Measurements from ENCODE around the gene FALEC.
A peak's percentile ranks its signal among the peaks of the same experiment; 100 is the strongest.

Gene FALEC

GRCh38 chr1:150515328-150516049 is at the start of gene FALEC:
Gene FALEC, plus strand, starts transcription at chr1:150515752.
- Histone ChIP-seq H3K4me1 (ENCODE audit: control insufficient read depth in 5 of 5, insufficient read depth in 5 of 5, low read length in 5 of 5) (peaks cover 0 to 19% (median 14%) of the 10 kb centered on the region in 5 donors), H3K27ac (ENCODE audit: low read depth, low read length) (peak within 1 kb of the TSS; percentile 62), H3K9ac (ENCODE audit: low read length in 5 of 5) (peak within 1 kb of the TSS; percentile 67 to 83 (median 79)), H3K36me3 (ENCODE audit: control insufficient read depth in 5 of 5, insufficient read depth in 5 of 5, low read length in 5 of 5) (peaks cover 0 to 23% (median 16%) of the 10 kb centered on the region in 5 donors), H3K9me3 (ENCODE audit: control insufficient read depth in 5 of 5, low read length in 5 of 5) (no peaks in the 10 kb centered on the region), H3K4me3 (ENCODE audit: low read depth in 1 of 5, low read length in 5 of 5) (peak within 1 kb of the TSS; percentile 74 to 89 (median 86)), H3K27me3 (ENCODE audit: control insufficient read depth in 5 of 5, insufficient read depth in 4 of 5, low read length in 5 of 5) (no peaks in the 10 kb centered on the region)

- Histone ChIP-seq H3K9ac (ENCODE audit: low read length in 5 of 5) (peak overlapping the region in 1 of 5 donors; percentile 13), H3K36me3 (ENCODE audit: control insufficient read depth in 5 of 5, insufficient read depth in 5 of 5, low read length in 5 of 5) (peaks cover 7 to 44% (median 29%) of the 10 kb centered on the region in 5 donors), H3K27ac (ENCODE audit: low read depth, low read length) (no peak overlapping the region), H3K4me1 (ENCODE audit: control insufficient read depth in 5 of 5, insufficient read depth in 5 of 5, low read length in 5 of 5) (no peaks in the 10 kb centered on the region), H3K27me3 (ENCODE audit: control insufficient read depth in 5 of 5, insufficient read depth in 4 of 5, low read length in 5 of 5) (no peaks in the 10 kb centered on the region), H3K9me3 (ENCODE audit: control insufficient read depth in 5 of 5, low read length in 5 of 5) (no peaks in the 10 kb centered on the region), H3K4me3 (ENCODE audit: low read depth in 1 of 5, low read length in 5 of 5) (no peak overlapping the region)
Measured at GRCh38 chr1:150466964-150467363, 48.6 kb upstream of the FALEC start.

GRCh38 chr1:150469291-150469690 is 46.3 kb upstream of the FALEC start:
- no peaks in the 10 kb centered on the region for H3K9me3 ChIP-seq (ENCODE audit: control insufficient read depth in 5 of 5, low read length in 5 of 5)
- H3K4me3 ChIP-seq (ENCODE audit: low read depth in 1 of 5, low read length in 5 of 5): no peak overlapping the region
- H3K36me3 ChIP-seq (ENCODE audit: control insufficient read depth in 5 of 5, insufficient read depth in 5 of 5, low read length in 5 of 5): peaks cover 7 to 49% (median 41%) of the 10 kb centered on the region in 5 donors
- H3K27ac ChIP-seq (ENCODE audit: low read depth, low read length): no peak overlapping the region
- H3K4me1 ChIP-seq (ENCODE audit: control insufficient read depth in 5 of 5, insufficient read depth in 5 of 5, low read length in 5 of 5): no peaks in the 10 kb centered on the region
- H3K9ac ChIP-seq (ENCODE audit: low read length in 5 of 5): no peak overlapping the region
- H3K27me3 ChIP-seq (ENCODE audit: control insufficient read depth in 5 of 5, insufficient read depth in 4 of 5, low read length in 5 of 5): no peaks in the 10 kb centered on the region

GRCh38 chr1:150472601-150473200 is 42.9 kb upstream of the FALEC start:
- Histone ChIP-seq H3K27me3 (ENCODE audit: control insufficient read depth in 5 of 5, insufficient read depth in 4 of 5, low read length in 5 of 5) (no peaks in the 10 kb centered on the region), H3K4me3 (ENCODE audit: low read depth in 1 of 5, low read length in 5 of 5) (no peak overlapping the region), H3K9me3 (ENCODE audit: control insufficient read depth in 5 of 5, low read length in 5 of 5) (no peaks in the 10 kb centered on the region), H3K36me3 (ENCODE audit: control insufficient read depth in 5 of 5, insufficient read depth in 5 of 5, low read length in 5 of 5) (peaks cover 0 to 31% (median 29%) of the 10 kb centered on the region in 5 donors), H3K9ac (ENCODE audit: low read length in 5 of 5) (no peak overlapping the region), H3K4me1 (ENCODE audit: control insufficient read depth in 5 of 5, insufficient read depth in 5 of 5, low read length in 5 of 5) (peaks cover 0 to 12% (median 9%) of the 10 kb centered on the region in 5 donors), H3K27ac (ENCODE audit: low read depth, low read length) (no peak overlapping the region)

GRCh38 chr1:150473659-150474058 is 41.9 kb upstream of the FALEC start:
- H3K27me3 ChIP-seq (ENCODE audit: control insufficient read depth in 5 of 5, insufficient read depth in 4 of 5, low read length in 5 of 5): no peaks in the 10 kb centered on the region
- H3K9me3 ChIP-seq (ENCODE audit: control insufficient read depth in 5 of 5, low read length in 5 of 5): no peaks in the 10 kb centered on the region
- no peak overlapping the region for H3K4me3 ChIP-seq (ENCODE audit: low read depth in 1 of 5, low read length in 5 of 5)
- no peak overlapping the region for H3K9ac ChIP-seq (ENCODE audit: low read length in 5 of 5)
- H3K4me1 ChIP-seq (ENCODE audit: control insufficient read depth in 5 of 5, insufficient read depth in 5 of 5, low read length in 5 of 5): peaks cover 0 to 13% (median 9%) of the 10 kb centered on the region in 5 donors
- no peak overlapping the region for H3K27ac ChIP-seq (ENCODE audit: low read depth, low read length)
- H3K36me3 ChIP-seq (ENCODE audit: control insufficient read depth in 5 of 5, insufficient read depth in 5 of 5, low read length in 5 of 5): peaks cover 0 to 31% (median 29%) of the 10 kb centered on the region in 5 donors

GRCh38 chr1:150474869-150475268 is 40.7 kb upstream of the FALEC start:
- no peaks in the 10 kb centered on the region for H3K9me3 ChIP-seq (ENCODE audit: control insufficient read depth in 5 of 5, low read length in 5 of 5)
- no peak overlapping the region for H3K27ac ChIP-seq (ENCODE audit: low read depth, low read length)
- H3K36me3 ChIP-seq (ENCODE audit: control insufficient read depth in 5 of 5, insufficient read depth in 5 of 5, low read length in 5 of 5): peaks cover 0 to 31% (median 29%) of the 10 kb centered on the region in 5 donors
- H3K9ac ChIP-seq (ENCODE audit: low read length in 5 of 5): no peak overlapping the region
- H3K4me3 ChIP-seq (ENCODE audit: low read depth in 1 of 5, low read length in 5 of 5): no peak overlapping the region
- peaks cover 0 to 14% (median 9%) of the 10 kb centered on the region in 5 donors for H3K4me1 ChIP-seq (ENCODE audit: control insufficient read depth in 5 of 5, insufficient read depth in 5 of 5, low read length in 5 of 5)
- no peaks in the 10 kb centered on the region for H3K27me3 ChIP-seq (ENCODE audit: control insufficient read depth in 5 of 5, insufficient read depth in 4 of 5, low read length in 5 of 5)

GRCh38 chr1:150476754-150477153 is 38.8 kb upstream of the FALEC start:
- Histone ChIP-seq H3K27ac (ENCODE audit: low read depth, low read length) (no peak overlapping the region), H3K9ac (ENCODE audit: low read length in 5 of 5) (no peak overlapping the region), H3K4me1 (ENCODE audit: control insufficient read depth in 5 of 5, insufficient read depth in 5 of 5, low read length in 5 of 5) (peaks cover 0 to 17% (median 9%) of the 10 kb centered on the region in 5 donors), H3K9me3 (ENCODE audit: control insufficient read depth in 5 of 5, low read length in 5 of 5) (no peaks in the 10 kb centered on the region), H3K36me3 (ENCODE audit: control insufficient read depth in 5 of 5, insufficient read depth in 5 of 5, low read length in 5 of 5) (peaks cover 0 to 15% (median 13%) of the 10 kb centered on the region in 5 donors), H3K4me3 (ENCODE audit: low read depth in 1 of 5, low read length in 5 of 5) (no peak overlapping the region), H3K27me3 (ENCODE audit: control insufficient read depth in 5 of 5, insufficient read depth in 4 of 5, low read length in 5 of 5) (no peaks in the 10 kb centered on the region)

GRCh38 chr1:150477320-150477719 is 38.2 kb upstream of the FALEC start:
- H3K27me3 ChIP-seq (ENCODE audit: control insufficient read depth in 5 of 5, insufficient read depth in 4 of 5, low read length in 5 of 5): no peaks in the 10 kb centered on the region
- peaks cover 0 to 10% (median 8%) of the 10 kb centered on the region in 5 donors for H3K36me3 ChIP-seq (ENCODE audit: control insufficient read depth in 5 of 5, insufficient read depth in 5 of 5, low read length in 5 of 5)
- H3K4me3 ChIP-seq (ENCODE audit: low read depth in 1 of 5, low read length in 5 of 5): no peak overlapping the region
- no peaks in the 10 kb centered on the region for H3K9me3 ChIP-seq (ENCODE audit: control insufficient read depth in 5 of 5, low read length in 5 of 5)
- peaks cover 0 to 17% (median 9%) of the 10 kb centered on the region in 5 donors for H3K4me1 ChIP-seq (ENCODE audit: control insufficient read depth in 5 of 5, insufficient read depth in 5 of 5, low read length in 5 of 5)
- H3K9ac ChIP-seq (ENCODE audit: low read length in 5 of 5): no peak overlapping the region
- H3K27ac ChIP-seq (ENCODE audit: low read depth, low read length): no peak overlapping the region

- H3K27me3 ChIP-seq (ENCODE audit: control insufficient read depth in 5 of 5, insufficient read depth in 4 of 5, low read length in 5 of 5): no peaks in the 10 kb centered on the region
- peaks cover 0 to 5% (median 4%) of the 10 kb centered on the region in 5 donors for H3K36me3 ChIP-seq (ENCODE audit: control insufficient read depth in 5 of 5, insufficient read depth in 5 of 5, low read length in 5 of 5)
- H3K9ac ChIP-seq (ENCODE audit: low read length in 5 of 5): no peak overlapping the region
- H3K4me1 ChIP-seq (ENCODE audit: control insufficient read depth in 5 of 5, insufficient read depth in 5 of 5, low read length in 5 of 5): peaks cover 0 to 17% (median 9%) of the 10 kb centered on the region in 5 donors
- H3K4me3 ChIP-seq (ENCODE audit: low read depth in 1 of 5, low read length in 5 of 5): no peak overlapping the region
- H3K27ac ChIP-seq (ENCODE audit: low read depth, low read length): no peak overlapping the region
- H3K9me3 ChIP-seq (ENCODE audit: control insufficient read depth in 5 of 5, low read length in 5 of 5): no peaks in the 10 kb centered on the region
Measured at GRCh38 chr1:150477733-150478132, 37.8 kb upstream of the FALEC start.

GRCh38 chr1:150479370-150479769 is 36.2 kb upstream of the FALEC start:
- H3K4me1 ChIP-seq (ENCODE audit: control insufficient read depth in 5 of 5, insufficient read depth in 5 of 5, low read length in 5 of 5): peaks cover 0 to 17% (median 9%) of the 10 kb centered on the region in 5 donors
- H3K9me3 ChIP-seq (ENCODE audit: control insufficient read depth in 5 of 5, low read length in 5 of 5): no peaks in the 10 kb centered on the region

More at GRCh38 chr1:150479370-150479769, 36.2 kb upstream of the FALEC start:
- no peak overlapping the region for H3K9ac ChIP-seq (ENCODE audit: low read length in 5 of 5)
- H3K4me3 ChIP-seq (ENCODE audit: low read depth in 1 of 5, low read length in 5 of 5): no peak overlapping the region
- no peaks in the 10 kb centered on the region for H3K27me3 ChIP-seq (ENCODE audit: control insufficient read depth in 5 of 5, insufficient read depth in 4 of 5, low read length in 5 of 5)
- H3K27ac ChIP-seq (ENCODE audit: low read depth, low read length): no peak overlapping the region
- no peaks in the 10 kb centered on the region for H3K36me3 ChIP-seq (ENCODE audit: control insufficient read depth in 5 of 5, insufficient read depth in 5 of 5, low read length in 5 of 5)

Data from subcutaneous abdominal adipose tissue (tissue), 5 donors.